Measurements from ENCODE around the gene SMIM7.

- TF ChIP-seq CTCF (IDR thresholded peaks at IDR 0.05; ENCODE audit: low read length), result no peak
- TF ChIP-seq EZH2 (optimal IDR thresholded peaks at IDR 0.05; ENCODE audit: low read depth, low read length), result no peak
- TF ChIP-seq EZH2phosphoT487 (IDR thresholded peaks at IDR 0.05; ENCODE audit: low read length), result no peak
Measured at GRCh38 chr19:16625163-16625958, 34.6 kb downstream of the SMIM7 start.
